ENCODE data around the gene ADGB.

- TF ChIP-seq POLR2A (IDR thresholded peaks at IDR 0.05; ENCODE audit: low read length): no peak
- TF ChIP-seq GATA1 (IDR thresholded peaks at IDR 0.05; ENCODE audit: low read depth, low read length): no peak
These were observed 251.6 kb downstream of the ADGB start for GRCh38 chr6:146850238-146850896.

Measured in erythroblast (primary cell).